ENCODE results near the gene AMOTL1.
A peak's percentile ranks its signal among the peaks of the same experiment; 100 is the strongest.

The AMOTL1 gene

DNA sequence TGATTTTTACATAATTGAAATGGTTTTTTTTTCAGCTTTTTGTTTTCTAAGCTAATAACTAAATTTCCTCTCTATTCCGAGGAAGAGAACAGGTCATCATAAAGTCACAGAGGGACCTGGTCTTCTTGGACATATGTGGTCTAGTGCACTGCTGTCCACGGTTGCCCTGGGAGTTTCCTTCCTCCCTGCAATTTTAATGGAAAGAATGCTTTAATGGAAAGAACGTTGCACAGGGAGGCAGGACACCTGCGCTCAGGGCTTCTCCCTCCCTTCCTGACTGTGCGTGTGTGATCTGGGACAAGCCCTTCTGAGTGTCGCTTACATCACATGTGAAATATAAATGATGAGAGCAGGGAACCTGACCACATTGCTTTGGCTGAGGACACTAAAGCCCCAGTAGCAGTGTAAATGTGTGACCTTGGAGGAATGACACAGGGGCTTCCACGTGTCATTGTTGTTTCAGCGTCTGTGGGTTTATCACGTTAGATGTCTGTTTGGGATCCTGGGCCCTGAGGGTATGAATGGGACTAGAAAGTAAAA, 93.2 kb downstream of the AMOTL1 start:
- TF ChIP-seq, protein P1, sequence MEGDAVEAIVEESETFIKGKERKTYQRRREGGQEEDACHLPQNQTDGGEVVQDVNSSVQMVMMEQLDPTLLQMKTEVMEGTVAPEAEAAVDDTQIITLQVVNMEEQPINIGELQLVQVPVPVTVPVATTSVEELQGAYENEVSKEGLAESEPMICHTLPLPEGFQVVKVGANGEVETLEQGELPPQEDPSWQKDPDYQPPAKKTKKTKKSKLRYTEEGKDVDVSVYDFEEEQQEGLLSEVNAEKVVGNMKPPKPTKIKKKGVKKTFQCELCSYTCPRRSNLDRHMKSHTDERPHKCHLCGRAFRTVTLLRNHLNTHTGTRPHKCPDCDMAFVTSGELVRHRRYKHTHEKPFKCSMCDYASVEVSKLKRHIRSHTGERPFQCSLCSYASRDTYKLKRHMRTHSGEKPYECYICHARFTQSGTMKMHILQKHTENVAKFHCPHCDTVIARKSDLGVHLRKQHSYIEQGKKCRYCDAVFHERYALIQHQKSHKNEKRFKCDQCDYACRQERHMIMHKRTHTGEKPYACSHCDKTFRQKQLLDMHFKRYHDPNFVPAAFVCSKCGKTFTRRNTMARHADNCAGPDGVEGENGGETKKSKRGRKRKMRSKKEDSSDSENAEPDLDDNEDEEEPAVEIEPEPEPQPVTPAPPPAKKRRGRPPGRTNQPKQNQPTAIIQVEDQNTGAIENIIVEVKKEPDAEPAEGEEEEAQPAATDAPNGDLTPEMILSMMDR (IDR thresholded peaks at IDR 0.05; ENCODE audit: low read depth, low read length) = no peak
- DNase-seq (ENCODE audit: low read depth in 2 of 2) = no peak
- no peak overlapping the region for H3K4me3 ChIP-seq (replicated peaks in 1 of 2; ENCODE audit: low read depth in 2 of 2, low read length in 2 of 2)

DNA sequence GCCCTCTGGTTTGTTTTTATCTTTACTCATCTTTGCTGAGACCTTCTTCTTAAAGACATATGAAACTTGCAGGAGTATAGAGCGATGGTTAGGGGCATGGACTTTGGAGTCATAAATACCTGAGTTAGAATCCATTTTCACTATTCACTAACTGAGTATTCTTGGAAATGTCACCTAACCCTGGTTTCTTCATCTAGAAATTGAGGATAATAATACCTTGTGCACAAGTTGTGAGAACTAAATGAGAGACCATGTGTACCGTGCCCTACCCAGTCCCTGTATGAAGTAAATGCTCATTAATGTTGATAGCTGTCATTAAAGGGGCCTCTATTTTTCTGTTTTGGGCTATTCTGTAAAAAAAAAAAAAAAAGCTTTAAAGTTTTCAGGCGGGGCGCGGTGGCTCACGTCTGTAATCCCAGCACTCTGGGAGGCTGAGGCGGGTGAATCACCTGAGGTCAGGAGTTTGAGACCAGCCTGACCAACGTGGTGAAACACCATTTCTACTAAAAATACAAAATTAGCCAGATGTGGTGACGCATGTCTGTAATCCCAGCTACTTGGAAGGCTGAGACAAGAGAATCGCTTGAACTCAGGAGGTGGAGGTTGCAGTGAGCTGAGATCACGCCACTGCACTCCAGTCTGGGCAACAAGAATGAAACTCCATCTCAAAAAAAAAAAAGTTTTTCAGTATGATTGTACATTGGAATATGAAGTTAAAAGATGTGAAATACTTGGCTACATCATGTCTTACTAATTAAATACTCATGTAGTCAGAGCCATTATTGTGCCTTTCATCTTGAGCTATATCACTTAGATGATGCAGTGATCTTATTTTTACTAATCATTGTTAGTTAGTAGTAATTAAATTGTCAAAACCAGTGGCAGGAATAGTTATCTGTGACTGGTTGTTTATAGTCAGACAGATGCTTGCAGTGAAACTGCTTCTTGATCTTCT, 95.0 kb downstream of the AMOTL1 start:
- TF ChIP-seq, protein P1 (IDR thresholded peaks at IDR 0.05; ENCODE audit: low read depth, low read length) = no peak
- H3K4me3 ChIP-seq (replicated peaks in 1 of 2; ENCODE audit: low read depth in 2 of 2, low read length in 2 of 2) = no peak overlapping the region
- DNase-seq (ENCODE audit: low read depth in 2 of 2) = peak in 1 of 2 donors; percentile 69

DNA sequence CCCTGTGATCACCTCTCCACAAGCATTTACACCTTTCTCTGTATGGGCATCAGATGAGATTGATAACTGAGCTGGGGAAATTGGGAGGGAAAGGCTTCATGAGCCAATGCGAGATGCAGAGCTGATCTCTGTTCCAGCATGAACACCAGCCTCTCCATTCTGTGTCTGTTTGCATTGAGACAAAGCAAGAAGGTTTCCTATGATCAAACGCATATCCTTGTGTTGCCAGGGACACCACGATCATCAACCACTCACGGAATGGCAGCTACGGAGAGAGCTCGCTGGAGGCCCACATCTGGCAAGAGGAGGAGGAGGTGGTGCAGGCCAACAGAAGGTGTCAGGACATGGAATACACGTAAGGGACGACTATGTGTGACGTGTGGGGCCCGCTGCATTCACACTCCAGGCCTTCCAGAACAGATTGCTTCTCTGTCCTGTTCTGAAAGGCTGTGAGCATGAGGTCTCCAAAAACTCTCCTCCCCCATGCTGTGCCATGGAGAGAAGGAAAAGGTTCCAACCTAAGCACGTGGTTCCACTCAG, 96.4 kb downstream of the AMOTL1 start:
- TF ChIP-seq, protein P1 (IDR thresholded peaks at IDR 0.05; ENCODE audit: low read depth, low read length) = no peak
- DNase-seq (ENCODE audit: low read depth in 2 of 2) = no peak
- H3K4me3 ChIP-seq (replicated peaks in 1 of 2; ENCODE audit: low read depth in 2 of 2, low read length in 2 of 2) = no peak overlapping the region

DNA sequence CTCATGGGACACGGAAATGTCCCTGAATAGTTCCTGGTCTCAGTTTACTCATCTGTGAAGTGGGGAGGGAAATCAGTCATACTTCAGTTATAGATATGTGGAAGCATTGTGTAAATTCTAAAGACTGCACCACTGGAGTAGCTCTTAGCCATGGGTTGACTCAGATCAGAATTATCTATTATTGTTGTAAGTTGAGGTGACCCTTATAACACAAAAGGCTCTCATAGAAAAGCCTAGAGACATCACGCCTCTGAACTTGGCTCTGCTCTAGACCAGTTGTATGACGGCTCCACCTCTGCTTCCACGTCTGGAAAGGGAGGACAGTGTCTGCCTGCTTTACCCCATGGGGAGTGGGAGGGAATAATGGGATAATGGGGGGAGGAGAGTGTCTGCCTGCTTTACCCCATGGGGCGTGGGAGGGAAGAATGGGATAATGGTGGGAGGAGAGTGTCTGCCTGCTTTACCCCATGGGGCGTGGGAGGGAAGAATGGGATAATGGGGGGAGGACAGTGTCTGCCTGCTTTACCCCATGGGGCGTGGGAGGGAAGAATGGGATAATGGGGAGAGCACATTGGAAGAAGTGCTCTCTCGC, 98.2 kb downstream of the AMOTL1 start:
- no peak overlapping the region for H3K4me3 ChIP-seq (replicated peaks in 1 of 2; ENCODE audit: low read depth in 2 of 2, low read length in 2 of 2)
- no peak for DNase-seq (ENCODE audit: low read depth in 2 of 2)
- TF ChIP-seq, protein P1 (IDR thresholded peaks at IDR 0.05; ENCODE audit: low read depth, low read length) = no peak

DNA sequence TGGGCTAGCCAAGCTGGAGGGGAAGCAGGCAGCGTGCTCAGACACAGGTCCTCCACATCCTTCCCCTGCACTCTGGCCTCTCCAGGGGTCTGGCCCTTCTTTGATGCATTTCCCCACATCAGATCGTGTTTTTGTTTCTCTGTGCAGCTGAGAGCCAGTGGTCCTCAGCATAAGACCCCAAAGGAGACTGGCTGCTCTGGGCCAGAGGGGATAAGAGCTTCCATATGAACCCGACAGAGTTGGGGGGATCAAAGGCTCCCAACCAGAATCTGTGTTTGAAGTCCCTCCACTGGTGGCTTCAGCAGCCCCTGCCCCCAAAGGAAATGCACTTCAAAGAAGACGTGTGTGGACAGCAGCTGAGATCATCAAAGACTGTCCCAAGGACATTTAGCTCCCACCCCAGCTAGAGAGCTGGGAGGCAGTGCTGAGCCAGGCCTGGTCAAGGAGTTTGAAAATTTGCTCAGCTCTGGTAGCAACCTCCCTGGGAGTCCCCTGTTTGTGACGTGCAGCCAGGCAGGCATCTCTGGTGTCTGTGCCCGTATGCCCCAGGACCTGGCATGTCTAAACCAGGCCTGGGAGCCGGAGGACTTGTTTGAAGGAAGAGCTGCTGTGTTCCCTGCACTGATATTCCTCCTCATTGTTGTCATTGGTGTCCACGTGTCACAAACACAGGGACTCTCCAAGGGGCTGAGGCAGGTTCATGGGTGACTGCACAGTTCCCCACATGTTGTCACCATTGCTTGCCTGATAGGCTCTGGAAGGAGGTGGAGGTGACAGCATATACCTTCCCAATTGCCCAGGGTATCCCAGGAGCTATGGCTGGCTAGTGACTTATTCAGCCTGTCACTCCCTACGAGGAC, 99.0 kb downstream of the AMOTL1 start:
- H3K4me3 ChIP-seq (replicated peaks in 1 of 2; ENCODE audit: low read depth in 2 of 2, low read length in 2 of 2) = no peak overlapping the region
- TF ChIP-seq, protein P1 (IDR thresholded peaks at IDR 0.05; ENCODE audit: low read depth, low read length) = no peak
- DNase-seq (ENCODE audit: low read depth in 2 of 2) = no peak

DNA sequence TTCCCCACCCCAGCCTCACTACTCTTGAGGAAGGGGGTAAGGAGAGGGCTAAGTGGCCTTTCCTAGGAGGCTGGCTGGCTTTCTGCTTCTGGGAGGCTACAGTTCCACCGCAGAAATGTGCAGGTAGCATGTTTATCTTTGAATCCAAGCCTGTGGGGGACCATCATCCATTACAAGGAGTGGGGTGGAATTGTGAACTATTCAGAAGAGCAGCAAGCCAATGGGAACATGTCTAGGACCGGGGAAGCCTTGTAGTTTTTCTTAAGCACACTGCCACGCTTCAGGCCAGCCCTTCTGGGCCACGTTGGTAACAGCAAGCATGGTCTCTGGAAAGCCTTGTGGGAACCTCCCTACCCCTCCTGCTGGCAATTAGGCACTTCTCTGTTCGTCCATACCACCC, 100.3 kb downstream of the AMOTL1 start:
- H3K4me3 ChIP-seq (replicated peaks in 1 of 2; ENCODE audit: low read depth in 2 of 2, low read length in 2 of 2) = no peak overlapping the region
- TF ChIP-seq, protein P1 (IDR thresholded peaks at IDR 0.05; ENCODE audit: low read depth, low read length) = no peak
- DNase-seq (ENCODE audit: low read depth in 2 of 2) = no peak

Measured in cardiac fibroblast (primary cell).